Hepatocyte (in vitro differentiated cells): ENCODE measurements around the gene VPS51. TPM values are rescaled to one million over a fixed set of nuclear protein-coding genes. Genes with fewer than 3 reads are reported as not detected.
A peak's percentile ranks its signal among the peaks of the same experiment; 100 is the strongest.

Source experiments
- DNase-seq: peaks from one replicate; pipeline ENCODE4 v3.0.0-alpha.2; 2016; ENCODE audit warnings: low spot score
- H2AFZ ChIP-seq: fragments of 200-600 bp; sonication (generic); 2 replicates; pipeline ENCODE4 v1.6.0; 2016; ENCODE audit warnings: antibody characterized with exemption, mild to moderate bottlenecking
- H3K27ac ChIP-seq: fragments of 200-600 bp; sonication (generic); 2 replicates; pipeline ENCODE4 v1.5.1; 2016; ENCODE audit warnings: mild to moderate bottlenecking
- H3K27me3 ChIP-seq: fragments of 200-600 bp; sonication (generic); 2 replicates; pipeline ENCODE4 v1.6.1; 2016
- H3K36me3 ChIP-seq: fragments of 200-600 bp; sonication (generic); replicated peaks from 2 replicates; pipeline ENCODE4 v1.5.1; 2016; ENCODE audit warnings: low read depth; ENCODE audit not compliant: insufficient read depth
- H3K4me1 ChIP-seq: fragments of 200-600 bp; sonication (generic); 2 replicates; pipeline ENCODE4 v1.5.1; 2016; ENCODE audit warnings: mild to moderate bottlenecking, moderate library complexity; ENCODE audit not compliant: insufficient read depth
- H3K4me2 ChIP-seq: fragments of 200-600 bp; sonication (generic); 2 replicates; pipeline ENCODE4 v1.6.0; 2016
- H3K4me3 ChIP-seq: fragments of 200-600 bp; sonication (generic); 2 replicates; pipeline ENCODE4 v1.5.1; 2016; ENCODE audit warnings: mild to moderate bottlenecking
- H3K79me2 ChIP-seq: fragments of 200-600 bp; sonication (generic); 2 replicates; pipeline ENCODE4 v1.6.0; 2017; ENCODE audit warnings: mild to moderate bottlenecking
- H3K9me2 ChIP-seq: fragments of 200-600 bp; sonication (generic); replicated peaks from 2 replicates; pipeline ENCODE4 v1.6.0; 2017; ENCODE audit warnings: mild to moderate bottlenecking; ENCODE audit not compliant: insufficient read depth
- H3K9me3 ChIP-seq: fragments of 200-600 bp; sonication (generic); 2 replicates; pipeline ENCODE4 v1.5.1; 2016; ENCODE audit warnings: low read depth, mild to moderate bottlenecking
- H4K20me1 ChIP-seq: fragments of 200-600 bp; sonication (generic); 2 replicates; pipeline ENCODE4 v1.6.0; 2016; ENCODE audit warnings: mild to moderate bottlenecking; ENCODE audit not compliant: insufficient read depth, poor library complexity, severe bottlenecking
- EZH2 ChIP-seq: fragments of 200-600 bp; sonication (generic); IDR thresholded peaks from 2 replicates; pipeline ENCODE4 v1.6.1; 2016; ENCODE audit warnings: antibody characterized with exemption, mild to moderate bottlenecking, borderline replicate concordance
- EZH2phosphoT487 ChIP-seq: fragments of 200-600 bp; sonication (generic); IDR thresholded peaks from one replicate; pipeline ENCODE4 v1.6.1; 2018; ENCODE audit warnings: antibody characterized with exemption, mild to moderate bottlenecking, low read depth, moderate library complexity; ENCODE audit not compliant: unreplicated experiment, severe bottlenecking
- whole genome bisulfite sequencing: methylation state at CpG from one replicate; pipeline ENCODE4 v1.1.6; 2016; ENCODE audit warnings: low lambda C conversion rate; ENCODE audit errors: missing lambda C conversion rate; 5-methylcytosine and 5-hydroxymethylcytosine counted together
- polyA plus RNA-seq: library from polyadenylated mRNA; unstranded; fragments of >200 nt; fragmentation: Nextera tagmentation; extraction: Ambion mirVana; gene quantifications from 2 replicates; pipeline ENCODE4 v1.2.1, GENCODE V29; 2016
- total RNA-seq: library from RNA; depleted of rRNA; stranded (reverse); fragments of >200 nt; gene quantifications from 2 replicates; pipeline ENCODE4 v1.2.3, GENCODE V29; 2014
- TF ChIP-seq, protein P1 (sequence below): fragments of 200-600 bp; sonication (generic); IDR thresholded peaks from 2 replicates; pipeline ENCODE4 v1.5.1; 2016; ENCODE audit warnings: antibody characterized with exemption, mild to moderate bottlenecking; ENCODE audit not compliant: poor library complexity

The VPS51 gene
- total and polyA plus RNA-seq, 2 experiments from 2014 or later = 63.5 to 242 TPM

DNA sequence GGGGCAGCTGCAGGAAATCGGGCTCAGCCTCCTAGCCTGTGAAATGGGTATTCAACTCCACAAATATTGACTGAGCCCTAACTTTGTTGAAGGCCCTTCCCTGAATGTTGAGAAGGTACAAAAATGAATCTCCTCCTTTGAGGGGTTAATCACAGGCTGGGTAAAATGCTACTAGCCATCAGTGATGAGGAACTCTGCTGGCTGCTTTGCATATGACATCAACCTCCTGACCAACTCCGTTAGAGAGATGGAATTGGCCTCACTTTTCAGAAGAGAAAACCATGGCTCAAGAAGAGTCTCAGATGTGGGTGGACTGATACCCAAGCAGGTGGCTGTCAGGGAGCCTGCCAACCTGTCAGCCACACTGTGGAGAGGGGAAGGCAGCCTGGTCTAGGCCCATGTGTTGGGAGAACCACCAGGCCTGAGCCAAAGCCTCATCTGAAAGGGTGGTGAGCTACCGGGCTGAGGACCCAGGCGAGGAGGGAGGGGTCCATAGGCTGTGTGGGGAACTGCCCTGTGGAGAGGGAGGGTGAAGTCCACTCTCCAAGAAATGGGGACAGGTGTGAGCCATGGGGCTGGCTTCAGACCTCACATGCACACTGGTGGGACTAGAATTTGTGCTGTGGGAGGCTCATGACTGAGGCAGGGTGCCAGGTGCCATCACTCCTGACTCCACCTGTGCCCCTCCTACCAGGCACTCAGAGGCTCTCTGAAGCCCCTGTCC is 23.9 kb upstream of the VPS51 start:
- no peaks in the 10 kb centered on the region for H3K9me2 ChIP-seq
- TF ChIP-seq EZH2phosphoT487 (no peak), EZH2 (no peak)
- TF ChIP-seq, protein P1, sequence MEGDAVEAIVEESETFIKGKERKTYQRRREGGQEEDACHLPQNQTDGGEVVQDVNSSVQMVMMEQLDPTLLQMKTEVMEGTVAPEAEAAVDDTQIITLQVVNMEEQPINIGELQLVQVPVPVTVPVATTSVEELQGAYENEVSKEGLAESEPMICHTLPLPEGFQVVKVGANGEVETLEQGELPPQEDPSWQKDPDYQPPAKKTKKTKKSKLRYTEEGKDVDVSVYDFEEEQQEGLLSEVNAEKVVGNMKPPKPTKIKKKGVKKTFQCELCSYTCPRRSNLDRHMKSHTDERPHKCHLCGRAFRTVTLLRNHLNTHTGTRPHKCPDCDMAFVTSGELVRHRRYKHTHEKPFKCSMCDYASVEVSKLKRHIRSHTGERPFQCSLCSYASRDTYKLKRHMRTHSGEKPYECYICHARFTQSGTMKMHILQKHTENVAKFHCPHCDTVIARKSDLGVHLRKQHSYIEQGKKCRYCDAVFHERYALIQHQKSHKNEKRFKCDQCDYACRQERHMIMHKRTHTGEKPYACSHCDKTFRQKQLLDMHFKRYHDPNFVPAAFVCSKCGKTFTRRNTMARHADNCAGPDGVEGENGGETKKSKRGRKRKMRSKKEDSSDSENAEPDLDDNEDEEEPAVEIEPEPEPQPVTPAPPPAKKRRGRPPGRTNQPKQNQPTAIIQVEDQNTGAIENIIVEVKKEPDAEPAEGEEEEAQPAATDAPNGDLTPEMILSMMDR = no peak
- no peak overlapping the region for H3K4me3 ChIP-seq
- H3K79me2 ChIP-seq = no peaks in the 10 kb centered on the region
- no peaks in the 10 kb centered on the region for H3K4me1 ChIP-seq
- no peak overlapping the region for H2AFZ ChIP-seq
- 77% methylated on average over 4 of the region's 4 CpGs for WGBS
- H3K36me3 ChIP-seq = no peaks in the 10 kb centered on the region
- H4K20me1 ChIP-seq = no peaks in the 10 kb centered on the region
- DNase-seq = no peak
- no peaks in the 10 kb centered on the region for H3K9me3 ChIP-seq
- no peak overlapping the region for H3K27ac ChIP-seq
- no peaks in the 10 kb centered on the region for H3K27me3 ChIP-seq
- H3K4me2 ChIP-seq = no peak overlapping the region

DNA sequence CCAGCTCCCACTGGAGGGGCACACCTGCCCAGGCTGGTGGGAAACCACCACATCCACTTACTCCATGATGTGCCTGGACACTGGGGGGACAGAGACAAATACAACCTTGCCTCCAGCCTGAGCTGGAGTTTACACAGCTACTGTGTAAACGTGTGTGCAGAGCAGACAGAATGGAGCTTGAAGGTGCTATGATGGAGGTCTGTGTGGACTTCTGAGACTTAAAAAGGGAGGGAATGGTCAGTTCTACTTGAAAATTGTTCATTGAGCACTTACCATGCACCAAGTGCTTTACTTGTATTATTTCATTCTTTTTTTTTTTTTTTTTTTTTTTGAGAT is 23.4 kb upstream of the VPS51 start:
- no peaks in the 10 kb centered on the region for H3K9me3 ChIP-seq
- H3K27me3 ChIP-seq = no peaks in the 10 kb centered on the region
- no peaks in the 10 kb centered on the region for H4K20me1 ChIP-seq
- H2AFZ ChIP-seq = no peak overlapping the region
- no peak overlapping the region for H3K27ac ChIP-seq
- TF ChIP-seq EZH2phosphoT487 (no peak), EZH2 (no peak)
- TF ChIP-seq, protein P1 = no peak
- 44% methylated on average over 1 of the region's 1 CpG for WGBS
- H3K9me2 ChIP-seq = no peaks in the 10 kb centered on the region
- H3K79me2 ChIP-seq = no peaks in the 10 kb centered on the region
- H3K36me3 ChIP-seq = no peaks in the 10 kb centered on the region
- H3K4me2 ChIP-seq = no peak overlapping the region
- H3K4me3 ChIP-seq = no peak overlapping the region
- H3K4me1 ChIP-seq = no peaks in the 10 kb centered on the region
- no peak for DNase-seq

DNA sequence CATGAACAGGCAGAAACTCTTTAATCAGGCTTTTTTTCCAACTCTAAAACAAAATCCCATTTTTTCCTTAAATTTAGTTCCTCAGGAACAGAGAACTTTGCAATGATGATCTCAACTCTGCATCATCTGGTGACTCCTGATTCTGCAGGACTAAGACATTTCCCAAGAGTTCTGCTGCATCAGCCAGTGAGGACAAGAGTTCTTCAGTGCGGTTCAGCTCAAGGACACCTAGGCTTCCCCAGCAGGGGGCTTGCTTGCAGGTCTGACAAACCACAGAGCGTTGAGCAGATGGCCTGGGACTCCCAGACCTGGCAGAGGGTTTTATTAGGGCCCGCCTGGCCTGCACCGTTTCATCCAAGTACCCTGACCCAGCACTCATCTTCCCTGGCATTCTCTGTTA is 18.6 kb upstream of the VPS51 start:
- no peaks in the 10 kb centered on the region for H3K9me2 ChIP-seq
- no peaks in the 10 kb centered on the region for H3K4me1 ChIP-seq
- H3K27ac ChIP-seq = no peak overlapping the region
- no peak overlapping the region for H3K4me2 ChIP-seq
- H3K79me2 ChIP-seq = peaks cover 5% of the 10 kb centered on the region
- no peaks in the 10 kb centered on the region for H4K20me1 ChIP-seq
- H3K4me3 ChIP-seq = no peak overlapping the region
- no peak for DNase-seq
- H2AFZ ChIP-seq = no peak overlapping the region
- no peaks in the 10 kb centered on the region for H3K36me3 ChIP-seq
- no peaks in the 10 kb centered on the region for H3K9me3 ChIP-seq
- 75% methylated on average over 4 of the region's 4 CpGs for WGBS
- no peak for TF ChIP-seq EZH2phosphoT487
- TF ChIP-seq, protein P1 = no peak
- no peak for TF ChIP-seq EZH2
- no peaks in the 10 kb centered on the region for H3K27me3 ChIP-seq

DNA sequence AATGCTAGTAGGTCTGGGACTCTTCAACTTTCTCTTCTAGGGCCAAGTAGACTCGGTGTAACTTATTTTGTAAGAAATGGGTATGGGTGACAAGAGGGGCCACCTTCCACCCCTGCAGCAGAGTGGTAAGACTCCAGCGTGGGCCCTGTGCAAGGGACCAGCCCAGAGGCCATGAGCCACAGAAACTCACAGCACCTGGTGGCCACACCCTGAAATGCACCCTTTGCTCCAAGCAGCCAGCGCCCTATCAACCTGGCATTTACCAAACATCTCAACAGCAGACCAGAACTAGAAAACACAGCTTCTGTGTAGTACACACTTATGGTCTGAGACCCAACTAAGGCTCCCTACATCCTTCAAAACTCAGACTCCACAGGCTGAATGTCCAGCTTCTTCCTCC is 17.9 kb upstream of the VPS51 start:
- H3K27ac ChIP-seq = no peak overlapping the region
- no peak overlapping the region for H3K4me2 ChIP-seq
- H3K4me1 ChIP-seq = no peaks in the 10 kb centered on the region
- H3K79me2 ChIP-seq = peaks cover 12% of the 10 kb centered on the region
- no peak for TF ChIP-seq EZH2
- TF ChIP-seq EZH2phosphoT487 = no peak
- TF ChIP-seq, protein P1 = peak; percentile 31
- no peaks in the 10 kb centered on the region for H3K9me2 ChIP-seq
- H2AFZ ChIP-seq = no peak overlapping the region
- DNase-seq = peak; percentile 76
- H4K20me1 ChIP-seq = no peaks in the 10 kb centered on the region
- WGBS = 70% methylated on average over 3 of the region's 3 CpGs
- no peak overlapping the region for H3K4me3 ChIP-seq
- no peaks in the 10 kb centered on the region for H3K9me3 ChIP-seq
- H3K27me3 ChIP-seq = no peaks in the 10 kb centered on the region
- no peaks in the 10 kb centered on the region for H3K36me3 ChIP-seq
